Measurements from ENCODE around the gene FAM114A1.

- TF ChIP-seq REST (IDR thresholded peaks at IDR 0.05) (no peak), ELK1 (IDR thresholded peaks at IDR 0.05; ENCODE audit: low read depth, low read length) (no peak), HOXA7 (CRISPR knock-in tag; IDR thresholded peaks at IDR 0.05) (no peak), CTCF (IDR thresholded peaks at IDR 0.05) (no peak), TP53 (CRISPR knock-in tag; IDR thresholded peaks at IDR 0.05) (no peak), POLR2A (IDR thresholded peaks at IDR 0.05; ENCODE audit: low read length) (no peak), MYC (IDR thresholded peaks at IDR 0.05; ENCODE audit: borderline replicate concordance, low read length) (no peak), SMC3 (IDR thresholded peaks at IDR 0.05) (no peak)
Measured at GRCh38 chr4:38872620-38873019, 5.0 kb downstream of the FAM114A1 start.
